Activated CD8-positive, alpha-beta memory T cell treated with anti-CD3 and anti-CD28 coated beads, Interleukin-2, amount 50 U/mL, for 4 hours (primary cell): ENCODE measurements around the gene PSMD8.
"Not testable (repeated sequence)": the region's sequence is repeated elsewhere in the genome, so short reads cannot be mapped to it uniquely, and the experiment has no call there.

Experiments
- DNase-seq: peaks from one replicate; pipeline ENCODE4 v3.0.0-alpha.2; 2020

PSMD8 gene

GRCh38 chr19:38412961-38413360 lies 38.6 kb downstream of the PSMD8 start:
- DNase-seq = no peak

- DNase-seq = no peak
Measured at GRCh38 chr19:38413416-38413815, 39.0 kb downstream of the PSMD8 start.

GRCh38 chr19:38417146-38417543 lies 42.8 kb downstream of the PSMD8 start:
- no peak for DNase-seq

GRCh38 chr19:38417544-38418506 lies 43.5 kb downstream of the PSMD8 start:
- peak; percentile 50 for DNase-seq

- DNase-seq = no peak
Measured at GRCh38 chr19:38420935-38421334, 46.6 kb downstream of the PSMD8 start.

GRCh38 chr19:38421856-38422255 lies 47.5 kb downstream of the PSMD8 start:
- no peak for DNase-seq

GRCh38 chr19:38422438-38422837 lies 48.1 kb downstream of the PSMD8 start:
- DNase-seq = no peak

- no peak for DNase-seq
Measured at GRCh38 chr19:38424272-38424671, 49.9 kb downstream of the PSMD8 start.

GRCh38 chr19:38425222-38425809 lies 50.9 kb downstream of the PSMD8 start:
- DNase-seq = no peak

- no peak for DNase-seq
Measured at GRCh38 chr19:38425810-38426466, 51.6 kb downstream of the PSMD8 start, which contains the start of gene RASGRP4. Gene RASGRP4, minus strand, starts transcription at chr19:38426219. Its CDS starts 128 bp downstream, at chr19:38426091.

GRCh38 chr19:38427035-38427677 lies 52.8 kb downstream of the PSMD8 start:
- not testable (repeated sequence) for DNase-seq

- DNase-seq = no peak
Measured at GRCh38 chr19:38429055-38429810, 54.9 kb downstream of the PSMD8 start.

GRCh38 chr19:38429811-38430156 lies 55.4 kb downstream of the PSMD8 start:
- no peak for DNase-seq

GRCh38 chr19:38430931-38431330 lies 56.6 kb downstream of the PSMD8 start:
- no peak for DNase-seq

- peak; percentile 37 for DNase-seq
Measured at GRCh38 chr19:38433268-38433733, 58.9 kb downstream of the PSMD8 start, which contains the start of gene RYR1. Gene RYR1, plus strand, starts transcription at chr19:38433691. Its CDS starts 139 bp downstream, at chr19:38433830.
